ENCODE data around the gene GALNT18. TPM values are rescaled to one million over a fixed set of nuclear protein-coding genes. Genes with fewer than 3 reads are reported as not detected.

GALNT18 gene
- total and polyA plus RNA-seq, 2 donors (not counting 3 experiments of a cell fraction or from before 2014, with no cell fraction given), result 0.17 to 0.18 TPM

DNA sequence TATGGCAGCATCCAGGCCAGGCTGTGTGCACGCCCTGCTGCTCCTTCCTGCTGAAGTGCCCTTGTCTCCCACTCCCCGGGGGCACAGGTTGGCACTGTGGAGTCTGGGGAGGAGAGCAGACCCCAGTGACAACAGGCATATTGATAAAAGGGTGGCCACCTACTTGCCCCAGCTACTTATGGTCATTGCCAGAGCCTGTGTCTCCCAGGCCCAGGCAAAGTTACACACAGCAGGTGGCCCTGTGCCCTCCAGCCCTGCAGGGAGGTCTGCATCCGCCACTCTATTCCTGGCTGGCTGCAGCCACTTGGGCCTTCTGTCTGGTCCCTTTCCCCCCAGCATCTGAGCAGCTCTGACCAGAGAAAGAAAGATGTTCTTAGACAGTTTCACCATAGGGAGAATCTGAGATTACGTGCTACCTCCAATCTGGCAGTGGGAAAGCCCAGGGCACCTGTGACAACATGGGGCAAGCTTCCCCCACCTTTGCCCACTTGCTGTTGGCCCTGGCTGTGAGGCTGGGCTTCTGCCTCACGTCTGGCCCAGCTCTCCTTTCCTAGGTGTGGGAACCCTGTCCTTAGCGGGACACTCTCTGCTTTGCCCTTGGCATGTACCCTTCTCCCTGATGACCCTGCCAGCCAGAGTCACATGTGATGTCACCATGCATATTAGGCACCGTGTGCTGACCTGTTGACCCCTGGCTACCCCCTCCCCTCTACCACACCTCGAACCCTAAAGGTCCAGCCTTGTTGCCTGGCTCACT, 243.4 kb downstream of the GALNT18 start:
- DNase-seq (ENCODE audit: low read depth, low spot score) (no peak), FAIRE-seq (no peak)
- TF ChIP-seq JUN (IDR thresholded peaks at IDR 0.05; ENCODE audit: borderline replicate concordance, insufficient read depth, insufficient read length, low read depth) (no peak), GATA2 (IDR thresholded peaks at IDR 0.05; ENCODE audit: insufficient read depth, insufficient read length, low read depth, low read length) (no peak), POLR2A (IDR thresholded peaks at IDR 0.05; ENCODE audit: low read depth, low read length) (no peak), EZH2 (IDR thresholded peaks at IDR 0.05; ENCODE audit: borderline replicate concordance, low read depth, low read length, severe bottlenecking) (no peak), MYC (IDR thresholded peaks at IDR 0.05; ENCODE audit: low read depth, low read length) (no peak), FOS (IDR thresholded peaks at IDR 0.05; ENCODE audit: borderline replicate concordance, insufficient read depth, low read length) (no peak), POLR2AphosphoS5 (IDR thresholded peaks at IDR 0.05; ENCODE audit: insufficient read depth, low read depth, low read length) (no peak)
- TF ChIP-seq, protein P1, sequence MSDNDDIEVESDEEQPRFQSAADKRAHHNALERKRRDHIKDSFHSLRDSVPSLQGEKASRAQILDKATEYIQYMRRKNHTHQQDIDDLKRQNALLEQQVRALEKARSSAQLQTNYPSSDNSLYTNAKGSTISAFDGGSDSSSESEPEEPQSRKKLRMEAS (IDR thresholded peaks at IDR 0.05; ENCODE audit: insufficient read depth, insufficient read length), result no peak
- TF ChIP-seq, protein P2, sequence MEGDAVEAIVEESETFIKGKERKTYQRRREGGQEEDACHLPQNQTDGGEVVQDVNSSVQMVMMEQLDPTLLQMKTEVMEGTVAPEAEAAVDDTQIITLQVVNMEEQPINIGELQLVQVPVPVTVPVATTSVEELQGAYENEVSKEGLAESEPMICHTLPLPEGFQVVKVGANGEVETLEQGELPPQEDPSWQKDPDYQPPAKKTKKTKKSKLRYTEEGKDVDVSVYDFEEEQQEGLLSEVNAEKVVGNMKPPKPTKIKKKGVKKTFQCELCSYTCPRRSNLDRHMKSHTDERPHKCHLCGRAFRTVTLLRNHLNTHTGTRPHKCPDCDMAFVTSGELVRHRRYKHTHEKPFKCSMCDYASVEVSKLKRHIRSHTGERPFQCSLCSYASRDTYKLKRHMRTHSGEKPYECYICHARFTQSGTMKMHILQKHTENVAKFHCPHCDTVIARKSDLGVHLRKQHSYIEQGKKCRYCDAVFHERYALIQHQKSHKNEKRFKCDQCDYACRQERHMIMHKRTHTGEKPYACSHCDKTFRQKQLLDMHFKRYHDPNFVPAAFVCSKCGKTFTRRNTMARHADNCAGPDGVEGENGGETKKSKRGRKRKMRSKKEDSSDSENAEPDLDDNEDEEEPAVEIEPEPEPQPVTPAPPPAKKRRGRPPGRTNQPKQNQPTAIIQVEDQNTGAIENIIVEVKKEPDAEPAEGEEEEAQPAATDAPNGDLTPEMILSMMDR (IDR thresholded peaks at IDR 0.05; ENCODE audit: extremely low read depth in 1 of 2, insufficient read depth in 1 of 2, low read depth in 1 of 2, low read length in 2 of 2), result no peak
- Histone ChIP-seq H3K36me3 (ENCODE audit: control insufficient read depth in 2 of 2, extremely low read depth in 1 of 2, insufficient read depth in 2 of 2, low read length in 2 of 2) (no peaks in the 10 kb centered on the region), H3K27ac (ENCODE audit: insufficient read depth, low read depth, low read length) (no peak overlapping the region), H3K9me3 (replicated peaks; ENCODE audit: control insufficient read depth, insufficient read depth, low read length) (no peaks in the 10 kb centered on the region), H3K9me1 (replicated peaks; ENCODE audit: control insufficient read depth, extremely low read depth, insufficient read depth, low read length) (no peaks in the 10 kb centered on the region), H3K4me2 (ENCODE audit: insufficient read depth, low read length) (no peak overlapping the region), H4K20me1 (replicated peaks; ENCODE audit: control insufficient read depth, extremely low read depth, insufficient read depth, low read length) (no peaks in the 10 kb centered on the region), H3K79me2 (ENCODE audit: control insufficient read depth, insufficient read depth, low read length) (no peaks in the 10 kb centered on the region), H3K9ac (replicated peaks; ENCODE audit: extremely low read depth, insufficient read depth, low read length) (no peak overlapping the region), H3K4me1 (ENCODE audit: control insufficient read depth, extremely low read depth, insufficient read depth, low read length) (no peaks in the 10 kb centered on the region), H3K4me3 (replicated peaks in 1 of 3; ENCODE audit: insufficient read depth in 1 of 3, low read depth in 1 of 3, low read length in 3 of 3) (no peak overlapping the region), H3K27me3 (ENCODE audit: control insufficient read depth in 2 of 2, insufficient read depth in 2 of 2, low read length in 2 of 2) (no peaks in the 10 kb centered on the region), H2AFZ (ENCODE audit: low read depth, low read length) (no peak overlapping the region)
- no TSS peak for BruUV-seq (replicated peaks)
- POLR2A ChIA-PET, result no interaction called here
- intact Hi-C loops (cut with micrococcal nuclease) (no loop called here), dilution Hi-C loops (cut with MboI; ENCODE audit: extremely low pct_ligation_motif_present, low sequenced_read_pairs) (no loop called here)
- CTCF ChIA-PET, result no interaction called here

Data from endothelial cell of umbilical vein (primary cell).